Effector CD8-positive, alpha-beta T cell (primary cell): ENCODE results near the gene CSH1.
"Not testable (repeated sequence)": the region's sequence is repeated elsewhere in the genome, so short reads cannot be mapped to it uniquely, and the experiment has no call there.

ENCODE experiments used
- DNase-seq: peaks from one replicate; lab custom pipeline; 2025; lab: John Stamatoyannopoulos, UW

The CSH1 gene

DNA sequence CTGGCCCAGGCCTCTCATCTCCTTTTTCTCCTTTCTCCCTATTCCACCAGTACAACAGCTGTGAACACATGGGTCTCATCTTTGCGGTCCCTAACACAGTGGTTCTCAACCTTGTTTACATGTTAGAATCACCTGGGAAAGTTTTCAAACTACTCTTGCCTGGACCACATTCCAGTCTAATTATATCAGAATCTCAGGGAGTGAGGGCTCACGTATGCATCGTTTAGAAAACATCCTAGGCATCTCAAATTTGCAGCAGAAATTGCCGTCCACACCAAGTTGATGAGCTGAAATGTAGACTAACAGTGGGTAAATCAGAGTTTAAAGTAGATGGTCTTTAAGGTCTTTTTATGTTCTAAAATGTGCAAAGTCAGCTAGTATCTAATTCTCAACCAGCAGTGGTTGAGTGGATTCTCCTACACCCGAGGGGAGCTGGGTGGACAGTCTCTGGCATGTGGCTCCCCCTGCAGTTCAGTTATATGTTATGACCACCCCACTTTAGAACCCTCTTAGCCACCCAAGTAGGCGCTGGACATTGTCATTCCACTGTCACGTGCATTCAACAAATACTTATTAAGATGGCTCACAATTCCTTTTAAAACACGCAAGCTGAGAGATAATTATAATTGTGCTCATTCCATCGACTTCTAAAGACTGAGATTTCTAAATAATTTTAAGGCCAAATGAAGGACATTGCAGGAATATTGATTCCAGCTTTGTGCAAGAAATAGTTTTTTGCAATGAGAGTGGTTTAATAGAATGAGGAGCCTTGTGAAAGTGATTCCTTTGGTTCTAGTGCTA is 26.7 kb downstream of the CSH1 start:
- not testable (repeated sequence) for DNase-seq

- DNase-seq, result not testable (repeated sequence)
Measured at GRCh38 chr17:63866625-63867024, 29.7 kb downstream of the CSH1 start.

GRCh38 chr17:63859257-63859656 is 37.1 kb downstream of the CSH1 start:
- no peak for DNase-seq

GRCh38 chr17:63856425-63856824 is 39.9 kb downstream of the CSH1 start:
- not testable (repeated sequence) for DNase-seq

DNA sequence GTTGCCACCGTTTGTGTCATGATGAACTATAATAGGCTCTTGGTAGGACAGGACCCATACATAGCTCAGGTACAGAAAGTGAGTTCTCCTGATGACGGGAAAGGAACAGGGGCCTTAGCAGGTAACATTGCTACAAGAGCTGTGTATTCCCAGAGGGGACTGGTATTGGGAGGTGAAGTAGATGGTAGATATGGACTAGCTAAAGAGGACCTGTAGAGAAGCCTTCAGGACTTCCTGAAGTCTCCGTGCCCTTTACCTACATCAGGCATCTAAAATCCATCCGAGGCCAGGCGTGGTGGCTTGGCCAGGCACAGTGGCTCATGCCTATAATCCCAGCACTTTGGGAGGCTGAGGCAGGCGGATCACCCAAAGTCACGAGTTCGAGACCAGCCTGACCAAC is 41.2 kb downstream of the CSH1 start:
- no peak for DNase-seq

- no peak for DNase-seq
Measured at GRCh38 chr17:63854709-63855108, 41.7 kb downstream of the CSH1 start.

- no peak for DNase-seq
Measured at GRCh38 chr17:63853260-63853659, 43.1 kb downstream of the CSH1 start.

DNA sequence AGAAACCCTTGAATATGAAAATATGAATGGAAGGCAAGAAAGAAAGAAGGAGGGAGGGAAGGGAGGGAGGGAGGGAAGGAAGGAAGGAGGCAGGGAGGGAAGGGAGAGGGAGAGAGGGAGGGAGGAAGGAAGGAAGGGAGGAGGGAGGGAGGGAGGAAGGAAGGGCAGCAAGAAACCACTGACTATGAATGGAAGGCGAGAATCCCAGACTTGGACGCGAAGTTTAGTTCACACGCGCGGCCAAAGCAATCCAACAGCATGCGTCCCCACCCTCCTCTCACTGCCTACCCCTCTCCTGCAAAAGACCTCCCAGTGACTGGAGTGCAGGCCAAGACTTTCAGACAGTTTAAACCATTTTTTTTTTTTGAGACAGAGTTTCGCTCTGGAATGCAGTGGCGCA is 46.0 kb downstream of the CSH1 start:
- DNase-seq, result no peak

DNA sequence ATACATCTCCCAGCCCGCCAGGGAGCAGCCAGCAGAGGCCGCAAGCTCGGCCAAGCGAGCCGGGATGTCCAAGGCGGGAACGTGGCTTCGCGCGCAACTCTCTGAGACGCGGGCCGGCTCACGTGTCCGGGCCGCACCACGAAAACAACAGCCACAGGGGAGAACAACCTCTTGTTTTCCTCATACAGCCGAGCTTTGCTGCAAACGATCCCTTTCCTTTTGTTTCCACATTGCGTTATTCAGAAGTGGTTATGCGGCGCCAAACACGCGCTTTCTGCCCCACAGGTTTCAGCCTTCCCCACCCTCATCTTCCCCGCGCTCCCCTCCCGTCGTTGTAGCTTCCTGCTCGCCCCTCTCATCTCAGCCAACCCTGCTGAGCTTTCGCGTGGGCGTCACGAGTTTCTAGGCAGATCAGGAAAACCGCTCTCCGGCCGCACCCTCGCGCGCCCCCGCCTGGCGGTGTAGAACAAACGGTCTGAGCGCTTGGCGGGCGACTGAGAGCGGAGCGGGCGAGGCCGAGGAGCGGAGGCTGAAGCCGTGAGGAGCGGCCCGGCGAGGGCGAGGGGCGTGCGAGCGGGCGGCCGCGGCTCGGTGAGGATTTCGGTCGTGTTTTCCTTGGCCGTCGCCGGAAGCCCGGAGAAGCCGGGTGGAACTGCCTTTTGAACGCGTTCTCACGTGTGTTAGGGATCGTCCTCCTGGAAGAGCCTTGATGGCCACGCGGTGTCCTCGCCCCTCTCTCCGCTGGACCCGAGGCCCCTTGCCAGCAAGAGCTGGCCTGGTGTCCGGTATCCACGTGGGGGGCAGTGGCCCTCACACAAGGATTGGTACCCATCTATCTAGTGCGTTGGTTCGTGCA is 47.3 kb downstream of the CSH1 start:
- peak; percentile 89 for DNase-seq

DNA sequence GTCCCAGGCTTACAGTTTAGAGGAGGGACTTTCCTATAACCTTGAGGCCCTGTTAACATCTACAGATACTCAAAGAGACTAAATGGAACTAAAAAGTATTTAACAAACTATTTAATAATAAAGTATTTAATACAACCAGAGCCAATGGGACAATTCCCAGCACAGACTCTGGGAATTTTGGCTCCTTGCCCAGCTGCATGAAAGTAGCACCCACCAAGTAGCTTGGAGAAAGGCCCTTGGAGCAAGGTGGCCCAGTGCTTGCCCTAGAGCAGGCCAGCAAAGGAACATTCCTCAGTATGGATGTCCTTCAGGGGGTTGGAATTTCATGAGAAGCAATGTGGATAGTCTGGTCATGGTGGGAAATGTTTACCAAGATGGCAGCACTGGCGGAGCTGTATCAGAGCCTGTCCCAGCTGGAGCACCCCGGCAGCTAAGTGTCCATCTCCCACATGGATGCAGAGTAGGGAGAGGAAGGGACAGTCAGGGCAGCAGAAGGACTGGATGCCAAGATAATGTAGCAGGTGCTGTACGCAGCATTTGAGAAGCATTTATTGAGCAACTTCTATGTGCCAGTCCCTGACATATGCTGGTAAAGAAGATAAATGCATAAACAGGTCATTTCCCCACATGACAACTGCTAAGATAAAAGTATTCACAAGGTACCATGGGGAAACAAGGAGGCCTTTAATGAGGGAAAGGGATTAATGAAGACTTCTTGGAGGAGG is 48.7 kb downstream of the CSH1 start:
- no peak for DNase-seq

DNA sequence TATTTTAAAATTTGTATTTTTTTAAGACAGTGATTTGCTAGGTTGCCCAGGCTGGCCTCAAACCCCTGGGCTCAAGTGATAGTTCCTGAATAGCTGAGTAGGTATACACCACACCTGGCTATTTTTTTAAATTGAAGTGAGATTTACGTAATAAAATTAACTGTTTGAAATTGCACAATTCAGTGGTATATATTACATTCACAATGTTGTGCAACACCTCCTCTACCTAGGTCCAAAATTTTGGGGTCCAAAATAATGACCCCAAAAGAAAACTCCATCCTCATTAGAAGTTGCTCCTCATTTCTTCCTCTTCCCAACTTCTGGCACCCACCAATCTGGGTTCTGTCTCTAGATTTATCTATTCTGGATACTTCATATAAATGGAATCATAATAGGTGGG is 50.9 kb downstream of the CSH1 start:
- DNase-seq, result no peak
